NOMO-1 (cell line): ENCODE measurements around the gene ITM2C.

Experiments
- DNase-seq, 2 experiments: peaks; one replicate each; lab custom pipeline; 2025; ENCODE audit not compliant: unreplicated experiment in 2 of 2; lab: John Stamatoyannopoulos, UW

Gene ITM2C

DNA sequence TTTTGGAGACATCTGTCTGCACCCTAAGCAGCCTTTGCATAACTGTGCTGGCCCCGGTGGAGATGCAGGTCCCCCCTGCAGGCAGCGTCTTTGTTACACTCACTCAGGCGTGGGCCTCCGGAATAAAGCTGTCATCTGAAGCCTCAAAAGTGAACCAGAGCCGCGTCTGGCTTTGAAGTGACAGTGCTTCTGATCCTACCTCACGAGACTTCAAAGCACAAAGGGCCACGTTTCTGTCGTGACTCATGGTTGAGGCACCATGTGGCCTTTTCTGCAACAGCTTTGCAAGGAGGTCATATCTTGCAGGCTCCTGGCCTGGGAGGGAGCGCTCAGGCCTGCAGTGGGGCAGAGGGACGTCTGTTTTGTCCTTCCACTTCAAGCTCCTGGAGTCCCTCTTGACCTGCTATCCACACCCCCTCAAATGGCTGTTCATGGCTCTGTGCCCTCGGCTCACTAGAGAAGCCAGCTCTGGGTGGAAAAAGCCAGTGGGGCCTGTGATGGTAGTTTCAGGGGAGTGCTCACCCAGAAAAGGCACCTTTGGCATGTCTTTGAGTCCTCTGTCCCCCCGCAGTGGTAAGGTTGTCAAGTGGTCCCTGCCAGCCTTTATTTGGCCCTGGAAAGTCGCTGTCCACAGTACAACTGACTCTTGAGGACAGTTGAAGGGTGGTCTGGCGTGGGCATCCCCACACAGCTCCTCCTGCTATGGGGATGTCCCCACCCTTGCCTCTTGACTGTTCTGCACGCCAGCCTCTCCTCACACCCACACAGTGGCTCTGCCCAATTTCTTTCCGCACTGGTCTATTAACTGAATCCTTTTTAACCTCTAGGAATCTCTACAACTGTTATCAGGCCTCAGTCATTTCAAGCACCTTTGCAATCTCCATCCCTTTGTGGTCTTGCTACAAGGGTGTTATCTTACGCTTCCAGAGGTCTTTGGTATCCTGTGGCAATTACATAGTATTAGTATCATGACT, 41.0 kb downstream of the ITM2C start:
- no peak for DNase-seq

GRCh38 chr2:230906471-230907230, 41.9 kb downstream of the ITM2C start:
- DNase-seq, result no peak

DNA sequence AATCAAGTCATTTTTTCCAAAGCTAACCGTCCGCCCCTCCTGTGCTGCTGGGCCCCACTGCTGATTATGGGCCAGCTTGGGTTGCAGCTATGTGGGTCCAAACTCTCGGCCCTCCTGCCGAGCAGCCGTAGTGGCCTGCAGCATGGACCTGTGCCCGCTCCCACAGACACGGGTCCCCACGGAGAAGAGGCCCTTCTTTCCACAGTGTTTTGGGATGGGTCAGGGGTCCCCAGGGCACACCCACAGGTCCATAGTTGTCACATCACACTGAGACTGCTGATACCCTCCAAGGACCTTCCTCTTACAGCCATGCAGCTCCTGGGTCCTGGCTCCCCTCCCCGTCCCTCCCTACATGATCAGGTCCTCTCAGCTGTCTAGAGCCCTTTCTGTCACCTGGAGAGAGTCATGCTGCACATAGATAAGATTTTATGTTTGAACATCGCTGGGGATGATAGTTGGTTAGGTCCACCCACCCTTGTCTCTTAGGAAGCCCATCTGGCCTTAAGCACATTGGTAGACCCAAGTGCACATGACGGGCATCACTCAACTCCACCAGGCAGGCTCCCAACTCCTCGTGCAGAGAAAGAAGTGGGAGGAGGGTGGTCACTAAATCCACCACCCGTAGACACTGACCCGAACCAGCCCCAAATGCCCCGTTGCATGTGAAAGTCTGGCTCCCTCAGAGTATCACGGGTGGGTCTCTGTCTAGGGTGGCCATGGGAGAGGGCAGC, 42.8 kb downstream of the ITM2C start:
- DNase-seq, result no peak

GRCh38 chr2:230908092-230908594, 43.4 kb downstream of the ITM2C start:
- no peak for DNase-seq

- no peak for DNase-seq
Measured at GRCh38 chr2:230908595-230909191, 44.0 kb downstream of the ITM2C start.

DNA sequence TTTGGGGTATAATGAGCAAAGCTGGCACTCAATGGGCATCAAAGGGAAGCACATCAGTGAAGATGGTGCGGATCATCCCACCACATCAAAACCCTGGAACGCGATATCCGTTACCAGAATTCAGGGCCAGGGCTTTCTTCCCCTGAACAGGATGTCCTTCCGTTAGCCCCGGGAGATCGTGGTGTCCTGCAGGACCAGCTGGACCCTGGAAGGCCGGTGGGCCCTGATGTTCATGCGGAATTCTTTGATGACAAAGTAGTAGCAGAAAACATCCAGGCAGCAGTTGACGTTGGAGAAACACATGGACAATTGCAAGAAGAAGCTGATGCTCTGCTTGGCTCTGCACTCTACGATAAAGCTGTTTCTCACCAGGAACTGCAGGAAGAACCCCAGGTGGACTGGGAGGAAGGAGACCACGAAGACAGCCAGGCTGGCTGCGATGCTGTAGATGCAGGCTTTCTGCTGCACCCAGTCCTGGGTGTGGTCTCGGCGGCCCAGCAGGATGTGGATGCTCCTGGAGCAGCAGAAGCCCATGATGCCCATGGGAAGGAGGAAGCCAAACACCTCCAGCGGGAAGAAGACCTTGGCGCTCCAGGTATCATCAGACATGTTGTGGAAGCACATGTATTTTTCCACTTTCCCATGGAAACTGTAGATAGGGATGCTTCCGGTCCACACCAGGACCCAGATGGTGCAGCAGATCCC, 45.3 kb downstream of the ITM2C start:
- DNase-seq, result no peak

DNA sequence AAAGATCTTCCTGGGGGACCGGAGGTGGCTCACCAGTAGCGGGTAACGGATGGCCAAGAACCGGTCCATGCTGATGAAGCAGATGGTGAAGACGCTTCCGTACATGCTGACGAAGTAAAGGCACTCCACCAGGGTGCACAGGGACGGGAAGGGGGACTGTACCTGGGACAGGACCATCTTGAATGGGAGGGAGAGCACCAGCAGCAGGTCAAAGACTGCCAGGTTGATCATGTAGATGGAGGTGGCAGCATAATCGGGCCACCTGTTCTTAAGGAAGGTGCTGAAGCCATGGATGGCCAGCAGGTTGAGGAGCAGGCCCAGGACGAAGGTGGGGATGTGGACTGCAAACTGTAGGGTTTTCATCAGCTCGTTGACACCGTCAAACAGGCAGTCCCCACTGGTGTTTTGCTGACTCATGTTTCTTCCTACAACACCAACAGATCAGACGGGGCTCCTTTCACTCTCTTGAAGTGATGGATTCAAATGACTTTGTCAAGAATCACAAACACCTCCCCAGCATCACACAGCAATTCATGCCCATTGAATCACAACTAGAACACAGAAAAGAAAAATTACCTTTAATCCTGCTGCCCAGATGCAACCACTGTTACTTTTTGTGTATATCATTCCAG, 45.9 kb downstream of the ITM2C start:
- DNase-seq, result no peak

DNA sequence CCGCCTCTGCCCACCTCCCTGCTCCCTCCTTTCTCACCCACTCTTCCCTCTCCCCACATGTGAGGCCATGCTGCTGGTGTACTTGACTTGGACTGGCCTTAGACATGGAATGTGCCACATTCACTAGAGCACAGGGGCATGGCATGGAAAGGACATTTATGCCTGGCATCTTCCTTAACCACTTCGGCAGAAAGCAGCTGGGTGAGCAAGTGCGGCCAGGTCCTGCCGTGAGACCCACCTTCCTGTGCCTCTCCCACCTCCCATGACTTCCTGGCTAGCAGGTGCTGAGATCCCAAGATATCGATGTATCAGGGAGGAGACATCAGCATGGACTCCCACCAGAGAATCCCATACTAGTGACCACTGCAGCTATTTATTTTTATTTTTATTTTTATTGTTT, 47.3 kb downstream of the ITM2C start:
- no peak for DNase-seq

GRCh38 chr2:230912724-230913123, 48.0 kb downstream of the ITM2C start:
- no peak for DNase-seq

DNA sequence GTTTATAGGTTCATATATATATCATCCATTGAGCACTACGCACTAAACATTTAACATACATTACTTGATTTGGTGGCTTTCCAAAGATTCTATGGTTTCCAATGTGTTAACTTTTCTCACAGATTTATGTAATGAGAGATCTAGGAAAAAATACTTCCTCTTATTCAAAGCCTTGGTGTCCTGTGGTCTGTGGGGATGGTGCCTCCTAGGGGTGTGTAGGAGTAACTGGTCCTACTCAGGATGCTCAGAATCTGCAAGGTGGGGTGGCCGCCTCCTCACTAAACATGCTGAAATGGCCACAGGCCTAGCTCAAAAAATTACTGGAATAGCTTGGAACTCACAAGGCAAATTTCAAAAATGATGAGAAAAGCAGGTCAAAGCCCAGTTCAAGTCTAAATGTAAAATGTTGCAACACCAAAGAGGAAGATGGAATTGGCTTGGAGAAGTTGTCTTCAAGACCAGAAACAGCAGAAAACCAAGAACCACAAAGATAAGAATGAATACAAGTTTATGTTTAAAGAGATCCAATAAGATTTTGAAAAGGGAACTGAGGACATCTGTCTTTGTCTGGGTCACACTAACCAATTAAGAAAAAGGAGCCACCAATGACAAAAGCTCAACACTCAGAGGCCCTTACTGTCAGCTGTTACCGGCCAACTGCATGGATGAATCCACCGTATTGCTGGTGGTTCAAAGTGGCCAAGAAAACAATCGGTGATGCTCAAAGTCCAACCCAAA, 48.8 kb downstream of the ITM2C start:
- peak; percentile 73 to 80 for DNase-seq

DNA sequence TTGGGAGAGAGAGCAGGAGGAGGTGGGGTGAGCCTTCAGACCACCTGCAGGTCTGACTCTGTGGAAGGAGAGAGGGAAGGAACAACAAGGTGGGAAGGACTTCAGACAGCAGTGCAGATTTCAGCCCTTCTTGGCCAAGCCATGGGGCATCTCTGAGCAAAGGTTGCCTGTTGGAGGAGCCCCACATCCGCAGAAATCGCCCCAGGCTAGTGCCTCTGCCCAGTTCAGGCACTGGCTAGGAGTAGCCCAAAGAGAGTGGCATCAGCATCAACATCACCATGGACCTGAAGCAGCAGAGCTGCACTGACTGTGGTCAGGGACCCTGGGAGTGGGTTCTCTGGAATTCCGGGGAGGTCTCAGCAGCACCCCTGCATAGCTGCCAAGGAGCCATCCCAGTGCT, 50.1 kb downstream of the ITM2C start:
- DNase-seq, result no peak

DNA sequence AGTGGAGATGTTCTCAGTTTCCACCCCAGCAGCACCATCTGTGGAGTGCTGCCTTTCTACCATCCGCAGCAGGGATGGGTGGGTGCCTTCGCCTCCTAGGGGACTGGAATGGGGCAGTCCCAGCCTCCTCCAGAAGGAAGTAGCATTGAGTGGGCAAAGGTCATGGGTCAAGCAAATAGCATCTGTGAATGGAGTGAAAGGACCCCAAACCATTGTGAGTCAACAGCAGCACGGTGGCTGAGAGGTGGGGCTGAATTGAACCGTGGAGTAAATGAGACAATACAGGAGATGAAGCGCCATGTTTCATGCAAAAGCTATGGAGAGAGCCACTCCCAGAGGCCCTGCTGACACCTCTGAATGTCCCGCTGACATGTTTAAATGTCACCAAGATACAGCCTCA, 50.6 kb downstream of the ITM2C start:
- no peak for DNase-seq

DNA sequence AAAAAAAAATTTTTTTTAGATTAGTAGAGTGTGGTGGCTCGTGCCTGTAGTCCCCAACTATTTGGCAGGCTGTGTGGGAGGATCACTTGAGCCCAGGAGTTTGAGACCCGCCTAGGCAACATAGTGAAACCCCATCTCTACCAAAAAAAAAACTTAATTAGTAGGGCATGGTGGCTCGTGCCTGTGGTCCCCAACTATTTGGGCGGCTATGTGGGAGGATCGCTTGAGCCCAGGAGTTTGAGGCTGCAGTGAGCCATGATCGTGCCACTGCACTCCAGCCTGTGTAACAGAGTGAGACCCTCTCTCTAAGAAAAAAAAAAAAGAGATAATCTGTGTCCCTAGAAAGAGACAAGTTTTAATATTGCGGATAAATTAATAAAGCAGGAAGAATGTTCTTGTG, 51.5 kb downstream of the ITM2C start:
- no peak for DNase-seq

- DNase-seq, result no peak
Measured at GRCh38 chr2:230919240-230919639, 54.5 kb downstream of the ITM2C start.

GRCh38 chr2:230919681-230920080, 54.9 kb downstream of the ITM2C start:
- no peak for DNase-seq

- no peak for DNase-seq
Measured at GRCh38 chr2:230920167-230920566, 55.4 kb downstream of the ITM2C start.

DNA sequence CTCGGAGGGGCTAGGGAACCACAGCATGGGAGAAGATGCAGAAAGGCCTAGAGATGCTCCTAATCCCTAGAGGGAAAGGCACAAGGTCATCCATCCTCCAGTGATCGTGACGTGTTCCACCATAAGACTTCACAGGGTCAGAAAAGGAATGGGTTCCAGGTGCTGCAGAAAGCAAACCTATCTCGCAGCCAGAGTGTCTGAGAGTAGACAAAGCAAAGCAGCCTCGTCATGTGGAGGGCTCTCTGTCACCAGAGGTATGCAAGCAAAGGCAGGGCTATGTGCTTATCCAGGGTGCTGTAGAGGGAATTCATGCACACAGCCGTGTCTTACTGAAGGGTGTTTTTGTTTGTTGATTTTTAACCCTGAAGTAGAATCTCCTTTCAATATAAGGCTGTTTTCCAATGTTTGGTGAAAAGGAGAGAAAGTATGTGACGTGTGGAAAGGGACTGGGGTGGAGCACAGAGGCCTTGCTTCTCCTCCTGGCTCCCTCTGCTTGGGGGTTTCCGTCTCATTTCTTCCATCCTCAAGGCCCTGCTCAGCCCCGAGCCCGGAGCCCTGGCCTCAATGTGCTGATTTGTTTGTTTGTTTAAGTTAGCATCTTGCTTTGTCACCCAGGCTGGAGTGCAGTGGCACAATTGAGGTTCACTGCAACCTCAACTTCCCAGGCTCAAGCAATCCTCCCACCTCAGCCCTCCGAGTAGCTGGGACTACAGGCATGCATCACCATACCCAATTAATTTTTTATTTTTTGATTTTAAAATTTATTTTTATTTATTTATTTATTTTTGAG, 57.3 kb downstream of the ITM2C start:
- no peak for DNase-seq
